DMS53 treated with DMSO at 0.1 percent for 48 hours (cell line): ENCODE data around the gene TEX14.
"Not testable (repeated sequence)": the region's sequence is repeated elsewhere in the genome, so short reads cannot be mapped to it uniquely, and the experiment has no call there.

ENCODE experiments used
- DNase-seq: peaks from one replicate; lab custom pipeline; 2025; ENCODE audit not compliant: unreplicated experiment; lab: John Stamatoyannopoulos, UW

The TEX14 gene

GRCh38 chr17:58565389-58566311 is 126.2 kb downstream of the TEX14 start:
- DNase-seq = no peak

DNA sequence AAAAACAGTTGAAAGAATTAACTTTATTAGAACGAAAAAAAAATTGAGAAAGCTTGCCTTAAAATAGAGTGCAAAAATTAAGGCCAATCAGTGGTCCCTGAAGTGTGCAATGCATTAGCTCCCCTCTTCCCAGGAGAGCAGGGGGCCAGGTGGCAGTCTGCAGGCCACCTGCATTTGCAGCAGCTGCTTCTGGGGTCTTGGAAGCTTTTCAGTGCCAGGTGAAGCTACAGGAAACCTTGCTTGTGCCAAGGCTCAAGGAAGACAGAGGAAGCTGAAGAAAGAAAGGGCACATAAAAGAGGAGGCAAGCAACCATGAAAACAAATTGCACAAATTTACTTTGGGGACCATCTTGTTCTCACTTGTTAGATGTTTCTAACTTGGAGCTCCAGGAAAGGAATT is 126.9 kb downstream of the TEX14 start:
- DNase-seq = no peak

GRCh38 chr17:58564243-58564642 is 127.6 kb downstream of the TEX14 start:
- no peak for DNase-seq

GRCh38 chr17:58560511-58560910 is 131.3 kb downstream of the TEX14 start:
- no peak for DNase-seq

DNA sequence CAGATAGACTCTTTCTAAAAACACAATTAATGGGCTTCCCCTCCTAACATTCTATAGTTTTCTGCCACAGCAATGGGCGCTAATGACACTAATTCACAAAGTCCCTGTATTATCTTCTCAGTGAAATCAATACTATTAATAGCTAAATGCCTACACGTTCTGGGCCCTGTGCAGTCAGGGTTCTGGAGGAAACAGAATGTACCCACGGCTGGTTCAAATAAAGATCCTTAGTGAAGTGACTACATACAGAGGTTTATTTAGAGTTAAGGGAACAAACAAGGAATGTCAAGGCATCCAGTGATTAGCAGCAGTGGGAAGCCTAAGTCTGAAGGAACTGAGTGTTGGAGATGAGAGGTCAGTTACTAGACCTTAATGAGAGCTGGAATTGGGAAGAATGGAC is 133.9 kb downstream of the TEX14 start:
- no peak for DNase-seq

- DNase-seq = no peak
These were observed 135.0 kb downstream of the TEX14 start for GRCh38 chr17:58556833-58557250.

DNA sequence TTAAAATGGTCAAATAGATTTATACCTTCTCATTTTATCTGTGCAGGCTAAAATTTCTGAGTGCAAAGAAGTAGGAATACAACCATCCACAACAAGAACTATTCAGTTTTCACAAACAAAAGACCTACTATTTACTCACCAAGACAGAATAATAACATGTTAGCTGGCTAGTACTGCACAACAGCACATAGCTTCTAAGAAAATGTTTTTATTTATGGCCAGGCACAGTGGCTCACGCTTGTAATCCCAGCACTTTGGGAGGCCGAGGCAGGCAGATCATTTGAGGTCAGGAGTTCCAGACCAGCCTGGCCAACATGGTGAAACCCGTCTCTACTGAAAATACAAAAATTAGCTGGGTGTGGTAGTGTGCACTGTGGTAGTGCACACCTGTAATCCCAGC is 136.7 kb downstream of the TEX14 start:
- not testable (repeated sequence) for DNase-seq

- DNase-seq = no peak
These were observed 150.6 kb downstream of the TEX14 start for GRCh38 chr17:58541249-58541648.

GRCh38 chr17:58539698-58540097 is 152.1 kb downstream of the TEX14 start:
- no peak for DNase-seq

- no peak for DNase-seq
These were observed 152.9 kb downstream of the TEX14 start for GRCh38 chr17:58538811-58539409.

DNA sequence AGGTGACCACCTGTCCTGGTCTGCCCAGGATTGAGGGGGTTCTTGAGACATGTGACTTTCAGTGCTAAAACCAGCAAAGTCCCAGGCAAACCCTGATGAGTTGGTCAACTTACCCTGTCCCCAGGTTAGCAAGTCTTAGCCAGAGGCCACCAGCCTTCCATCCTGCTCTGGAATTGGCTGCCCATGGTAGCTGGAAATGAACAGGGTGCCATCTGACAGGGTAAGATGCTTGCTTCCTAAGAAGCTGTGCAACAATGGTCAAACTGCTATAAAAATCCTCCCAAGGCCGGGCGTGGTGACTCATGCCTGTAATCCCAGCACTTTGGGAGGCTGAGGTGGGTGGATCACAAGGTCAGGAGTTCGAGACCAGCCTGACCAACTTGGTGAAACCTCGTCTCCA is 154.6 kb downstream of the TEX14 start:
- DNase-seq = no peak

GRCh38 chr17:58536542-58536941 is 155.3 kb downstream of the TEX14 start:
- DNase-seq = no peak

GRCh38 chr17:58535431-58535830 is 156.4 kb downstream of the TEX14 start:
- no peak for DNase-seq

- no peak for DNase-seq
These were observed 156.9 kb downstream of the TEX14 start for GRCh38 chr17:58534901-58535421.

DNA sequence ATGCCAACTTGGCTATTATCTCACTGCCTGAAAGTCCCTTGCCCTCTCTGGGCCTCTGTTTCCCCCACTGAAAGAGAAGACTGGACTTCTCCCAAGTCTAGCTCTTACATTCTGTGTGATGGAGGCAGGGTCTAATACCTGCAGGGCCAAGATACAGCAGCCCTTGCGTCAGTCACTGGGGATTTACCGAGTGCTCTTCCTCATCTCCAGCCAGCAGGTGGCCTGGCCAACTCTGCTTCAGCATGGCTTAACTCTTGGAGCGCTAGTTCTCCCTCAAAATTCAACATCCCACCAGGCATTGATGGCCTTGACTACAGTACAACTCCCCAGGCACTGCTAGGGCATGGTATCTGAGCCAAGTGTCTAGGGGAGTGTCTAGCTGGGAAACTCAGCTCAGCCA is 157.5 kb downstream of the TEX14 start:
- no peak for DNase-seq

DNA sequence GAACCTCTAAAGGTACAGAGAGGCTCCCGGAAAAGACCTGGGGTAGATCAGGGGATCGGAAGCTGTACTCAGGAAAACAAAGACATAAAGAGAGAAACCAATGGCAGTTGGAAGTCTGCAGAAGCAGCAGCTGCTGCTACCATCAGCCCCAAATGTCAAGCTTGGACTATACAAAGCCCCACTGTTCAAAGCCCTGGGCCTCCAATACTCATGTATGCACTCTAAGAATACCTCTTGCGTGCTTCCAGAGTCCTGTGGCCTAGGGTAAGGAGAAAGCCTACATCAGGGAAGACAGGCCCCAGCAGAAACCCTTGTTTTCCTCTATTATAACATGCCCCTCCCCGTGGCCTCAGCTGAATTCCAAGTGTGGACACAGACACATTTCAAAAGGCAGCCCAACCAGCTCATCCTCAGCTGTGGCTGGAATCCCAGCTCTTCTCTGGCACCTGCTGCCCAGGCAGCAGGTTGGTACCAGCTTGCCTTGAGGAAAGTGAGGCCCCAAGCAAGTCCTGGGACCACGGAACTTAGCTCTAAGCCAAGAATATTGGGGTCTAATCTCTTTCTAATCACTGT is 158.1 kb downstream of the TEX14 start:
- DNase-seq = no peak

DNA sequence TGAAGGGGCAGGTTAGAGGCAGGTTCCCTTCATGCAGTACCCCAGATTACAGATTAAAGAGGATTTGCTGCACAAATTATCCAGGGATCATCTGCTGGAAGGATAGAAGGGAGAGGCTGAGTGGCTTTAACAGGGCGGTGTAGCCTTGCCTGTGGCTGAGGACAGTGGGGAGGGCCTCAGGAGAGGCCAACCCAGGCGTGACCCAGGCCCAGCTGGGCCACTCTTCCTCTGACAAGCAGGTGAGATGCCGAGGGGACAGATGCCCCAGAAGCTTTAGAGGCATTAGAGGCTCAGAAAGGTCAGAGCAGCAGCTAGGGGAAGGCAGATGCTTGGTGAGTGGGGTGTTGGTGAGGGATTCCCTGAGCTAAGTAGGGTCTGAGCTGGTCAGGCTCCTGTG is 159.3 kb downstream of the TEX14 start:
- DNase-seq = no peak

DNA sequence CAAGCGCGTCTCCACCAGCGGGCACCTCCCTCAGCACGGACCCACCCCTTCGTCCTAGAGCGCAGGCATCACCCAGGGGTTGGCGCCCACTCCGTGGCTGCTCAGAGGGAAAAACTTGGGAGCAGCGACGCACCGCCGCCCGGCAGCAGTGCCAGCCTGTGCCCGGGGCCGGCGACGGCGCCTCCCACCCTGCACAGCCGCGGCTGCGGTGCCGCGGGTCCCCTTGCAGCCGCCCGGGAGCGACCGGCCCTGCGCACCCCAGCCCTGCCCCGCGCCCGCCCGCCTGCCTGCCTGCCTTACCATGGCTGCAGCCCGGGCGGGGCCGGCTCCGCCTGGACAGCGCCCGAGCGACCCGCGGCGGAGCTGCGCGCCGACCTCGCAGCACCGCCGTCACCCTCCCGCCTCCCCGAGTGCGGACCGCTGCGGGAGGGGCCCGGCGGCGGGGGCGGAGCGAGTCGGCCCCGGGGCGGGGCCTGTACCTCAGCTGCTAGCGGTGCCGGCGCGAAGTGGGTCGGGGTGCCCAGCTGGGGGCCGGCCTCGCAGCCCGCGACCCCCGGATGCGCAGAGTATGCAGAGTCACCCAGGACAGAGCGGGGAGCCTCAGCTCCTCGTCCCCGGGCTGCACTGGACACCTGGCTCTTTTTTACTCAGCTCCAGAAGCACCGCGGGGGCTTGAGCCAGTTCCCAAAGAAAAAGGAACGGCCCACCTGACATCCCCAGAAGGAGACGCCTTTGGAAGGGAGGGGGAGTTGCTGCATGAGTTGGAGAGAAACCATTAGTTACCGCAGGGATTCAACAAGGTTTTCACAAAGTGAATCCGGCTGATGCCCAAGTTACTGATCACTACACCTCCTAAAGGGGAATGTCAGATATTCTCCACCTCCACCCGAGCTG is 159.9 kb downstream of the TEX14 start:
- peak; percentile 5 for DNase-seq

- DNase-seq = no peak
These were observed 160.7 kb downstream of the TEX14 start for GRCh38 chr17:58531122-58531521.

DNA sequence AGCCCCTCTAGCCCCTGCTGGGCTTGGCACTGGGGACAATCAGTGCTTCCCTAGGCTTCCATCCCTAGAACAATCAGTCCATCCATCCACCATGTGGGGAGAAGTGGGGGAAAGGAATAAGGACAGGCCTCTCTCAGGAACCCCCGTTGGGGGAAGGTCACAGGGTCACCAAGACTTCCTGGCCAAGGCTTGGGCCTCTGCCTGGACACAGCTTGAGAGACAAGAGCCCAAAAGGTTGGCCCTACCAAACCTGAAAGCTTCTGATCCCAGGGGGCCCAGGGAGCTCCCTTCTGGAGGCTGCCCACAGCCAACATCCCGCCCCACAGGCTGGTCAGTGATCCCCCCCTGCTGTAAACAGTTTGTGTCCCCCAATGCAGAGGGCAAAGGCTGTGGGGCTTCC is 161.2 kb downstream of the TEX14 start:
- DNase-seq = no peak

- DNase-seq = no peak
These were observed 162.6 kb downstream of the TEX14 start for GRCh38 chr17:58529275-58529674.
